GM23338 (cell line): ENCODE results near the gene LCLAT1. TPM values are rescaled to one million over a fixed set of nuclear protein-coding genes. Genes with fewer than 3 reads are reported as not detected.

Source experiments
- ATAC-seq: fragments of 200-7000 bp; cut with Tn5 transposase; 3 replicates; pipeline ENCODE4 v1.9.1; 2020
- DNase-seq: peaks from one replicate; pipeline ENCODE4 v3.0.0-alpha.2; 2015; ENCODE audit warnings: low spot score
- H2AFZ ChIP-seq: fragments of 200-600 bp; sonication (generic); 2 replicates; pipeline ENCODE4 v1.8.0; 2016; ENCODE audit warnings: antibody characterized with exemption, mild to moderate bottlenecking, moderate library complexity
- H3F3A ChIP-seq: fragments of 200-600 bp; sonication (generic); replicated peaks from 2 replicates; pipeline ENCODE4 v1.8.0; 2017; ENCODE audit warnings: antibody characterized with exemption, mixed run types, low read depth
- H3K27ac ChIP-seq: fragments of 200-600 bp; sonication (generic); 2 replicates; pipeline ENCODE4 v1.6.1; 2016; ENCODE audit warnings: low read depth
- H3K27me3 ChIP-seq: fragments of 200-600 bp; sonication (generic); 2 replicates; pipeline ENCODE4 v1.8.0; 2016; ENCODE audit warnings: mild to moderate bottlenecking, mixed run types, moderate library complexity; ENCODE audit not compliant: insufficient read depth
- H3K36me3 ChIP-seq: fragments of 200-600 bp; sonication (generic); 2 replicates; pipeline ENCODE4 v1.8.0; 2016; ENCODE audit warnings: mild to moderate bottlenecking; ENCODE audit not compliant: insufficient read depth
- H3K4me1 ChIP-seq: fragments of 200-600 bp; sonication (generic); 2 replicates; pipeline ENCODE4 v1.8.0; 2016; ENCODE audit warnings: mild to moderate bottlenecking, moderate library complexity; ENCODE audit not compliant: insufficient read depth
- H3K4me2 ChIP-seq: fragments of 200-600 bp; sonication (generic); 2 replicates; pipeline ENCODE4 v1.7.1; 2017; ENCODE audit warnings: mixed run types
- H3K4me3 ChIP-seq: fragments of 200-600 bp; sonication (generic); 2 replicates; pipeline ENCODE4 v1.6.1; 2016; ENCODE audit warnings: mixed run types
- H3K79me2 ChIP-seq: fragments of 200-600 bp; sonication (generic); replicated peaks from 2 replicates; pipeline ENCODE4 v1.8.0; 2017; ENCODE audit warnings: mild to moderate bottlenecking; ENCODE audit not compliant: insufficient read depth
- H3K9me2 ChIP-seq: fragments of 200-600 bp; sonication (generic); 2 replicates; pipeline ENCODE4 v1.8.0; 2017; ENCODE audit not compliant: insufficient read depth
- H4K20me1 ChIP-seq: fragments of 200-600 bp; sonication (generic); replicated peaks from 2 replicates; pipeline ENCODE4 v1.8.0; 2017; ENCODE audit warnings: mild to moderate bottlenecking; ENCODE audit not compliant: insufficient read depth
- H3K27ac Mint-ChIP-seq: 2 replicates; pipeline ENCODE4 v1.8.0; 2020; ENCODE audit warnings: inconsistent platforms, mild to moderate bottlenecking, moderate library complexity, mixed read lengths
- H3K27me3 Mint-ChIP-seq: 3 replicates; pipeline ENCODE4 v1.8.0; 2022; ENCODE audit warnings: low read depth, mild to moderate bottlenecking, moderate library complexity, mixed read lengths, inconsistent platforms; ENCODE audit not compliant: insufficient read depth, poor library complexity
- H3K36me3 Mint-ChIP-seq: 3 replicates; pipeline ENCODE4 v1.8.0; 2021; ENCODE audit warnings: low read depth, mild to moderate bottlenecking, inconsistent platforms, moderate library complexity, mixed read lengths
- H3K4me1 Mint-ChIP-seq: 3 replicates; pipeline ENCODE4 v1.8.0; 2020; ENCODE audit warnings: mild to moderate bottlenecking, inconsistent platforms, mixed read lengths
- H3K4me3 Mint-ChIP-seq: 3 replicates; pipeline ENCODE4 v1.8.0; 2021; ENCODE audit warnings: moderate library complexity, mild to moderate bottlenecking, inconsistent platforms, mixed read lengths
- H3K9me3 Mint-ChIP-seq: 3 replicates; pipeline ENCODE4 v1.8.0; 2020; ENCODE audit warnings: moderate library complexity, mild to moderate bottlenecking, inconsistent platforms, mixed read lengths
- CREB1 ChIP-seq: fragments of 250-450 bp; sonication (Bioruptor Pico); IDR thresholded peaks from 2 replicates; pipeline ENCODE4 v1.5.0; 2020; ENCODE audit warnings: low read depth, mild to moderate bottlenecking, moderate library complexity
- CTCF ChIP-seq, 2 experiments: fragments of 200-600 bp in 1 of 2; sonication (generic) in 1 of 2; conservative IDR thresholded peaks; 2 replicates each; pipeline versions ENCODE4 v1.5.1 to v1.6.1; 2016 to 2017; ENCODE audit warnings: antibody characterized with exemption in 2 of 2, low read depth in 2 of 2, mild to moderate bottlenecking in 2 of 2, moderate library complexity in 1 of 2
- EZH2 ChIP-seq: fragments of 200-600 bp; sonication (generic); IDR thresholded peaks from one replicate; pipeline ENCODE4 v1.8.0; 2017; ENCODE audit warnings: antibody characterized with exemption, mild to moderate bottlenecking, low read depth; ENCODE audit not compliant: unreplicated experiment
- EZH2phosphoT487 ChIP-seq: fragments of 200-600 bp; sonication (generic); IDR thresholded peaks from one replicate; pipeline ENCODE4 v1.8.1; 2018; ENCODE audit warnings: antibody characterized with exemption; ENCODE audit not compliant: unreplicated experiment
- JUNB ChIP-seq: IDR thresholded peaks from one replicate; pipeline ENCODE4 v1.6.1; 2016; ENCODE audit warnings: antibody characterized with exemption; ENCODE audit not compliant: unreplicated experiment
- NANOG ChIP-seq: IDR thresholded peaks from 2 replicates; pipeline ENCODE4 v1.6.1; 2016; ENCODE audit warnings: antibody characterized with exemption, borderline replicate concordance
- POLR2AphosphoS5 ChIP-seq: IDR thresholded peaks from 2 replicates; pipeline ENCODE4 v1.6.1; 2016; ENCODE audit warnings: antibody characterized with exemption, low read depth
- REST ChIP-seq: IDR thresholded peaks from one replicate; pipeline ENCODE4 v1.6.1; 2018; ENCODE audit warnings: antibody characterized with exemption; ENCODE audit not compliant: unreplicated experiment
- STAT1 ChIP-seq: IDR thresholded peaks from one replicate; pipeline ENCODE4 v1.6.1; 2016; ENCODE audit warnings: antibody characterized with exemption; ENCODE audit not compliant: unreplicated experiment
- ZNF114 ChIP-seq: fragments of 250-450 bp; sonication (Bioruptor Pico); IDR thresholded peaks from 2 replicates; pipeline ENCODE4 v1.5.0; 2020; ENCODE audit warnings: mild to moderate bottlenecking, moderate library complexity
- ZNF331 ChIP-seq: fragments of 250-450 bp; sonication (Bioruptor Pico); IDR thresholded peaks from 2 replicates; pipeline ENCODE4 v1.5.0; 2020; ENCODE audit warnings: low read depth, mild to moderate bottlenecking, moderate library complexity
- ZNF462 ChIP-seq: fragments of 250-450 bp; sonication (Bioruptor Pico); IDR thresholded peaks from 2 replicates; pipeline ENCODE4 v1.5.0; 2020; ENCODE audit warnings: mild to moderate bottlenecking, moderate library complexity
- polyA plus RNA-seq: library from polyadenylated mRNA; unstranded; fragments of >200 nt; fragmentation: Nextera tagmentation; extraction: Ambion mirVana; gene quantifications from 2 replicates; pipeline ENCODE4 v1.2.1, GENCODE V29; 2016
- total RNA-seq: library from RNA; depleted of rRNA; stranded (reverse); fragments of >200 nt; shearing (Covaris generic); gene quantifications from 2 replicates; pipeline ENCODE4 v1.2.3, GENCODE V29; 2014
- TF ChIP-seq, protein P1 (sequence below): IDR thresholded peaks from 2 replicates; pipeline ENCODE4 v1.6.1; 2016; ENCODE audit warnings: antibody characterized with exemption

Gene LCLAT1
- total and polyA plus RNA-seq, 2 experiments from 2014 or later: 11.5 to 30.1 TPM

- DNase-seq: peak; percentile 45
- Histone ChIP-seq H3K79me2 (no peaks in the 10 kb centered on the region), H3K27ac (no peak overlapping the region), H3K4me2 (no peak overlapping the region), H3F3A (no peaks in the 10 kb centered on the region), H3K36me3 (no peaks in the 10 kb centered on the region), H3K4me3 (no peak overlapping the region), H3K27me3 (no peaks in the 10 kb centered on the region), H3K4me1 (peaks cover 14% of the 10 kb centered on the region), H4K20me1 (no peaks in the 10 kb centered on the region), H2AFZ (0 out of 2 replicates have a peak overlapping the region, but pooled peaks have one; percentile 53), H3K9me2 (no peaks in the 10 kb centered on the region)
- H3K4me3 Mint-ChIP-seq: no peak overlapping the region
- ATAC-seq: peak; percentile 72
- peaks cover 20% of the 10 kb centered on the region for H3K4me1 Mint-ChIP-seq
- H3K27ac Mint-ChIP-seq: no peak overlapping the region
- no peak for TF ChIP-seq CTCF (conservative IDR thresholded peaks at IDR 0.05; ENCODE audit: low read depth in 2 of 2)
- no peak for TF ChIP-seq JUNB
- TF ChIP-seq STAT1: no peak
- no peak for TF ChIP-seq EZH2phosphoT487
- TF ChIP-seq ZNF114 (CRISPR knock-in tag): no peak
- TF ChIP-seq CREB1 (CRISPR knock-in tag): no peak
- TF ChIP-seq POLR2AphosphoS5: no peak
- no peak for TF ChIP-seq EZH2
- TF ChIP-seq ZNF331 (CRISPR knock-in tag): no peak
- no peak for TF ChIP-seq ZNF462 (CRISPR knock-in tag)
- TF ChIP-seq REST: no peak
- TF ChIP-seq, protein P1, sequence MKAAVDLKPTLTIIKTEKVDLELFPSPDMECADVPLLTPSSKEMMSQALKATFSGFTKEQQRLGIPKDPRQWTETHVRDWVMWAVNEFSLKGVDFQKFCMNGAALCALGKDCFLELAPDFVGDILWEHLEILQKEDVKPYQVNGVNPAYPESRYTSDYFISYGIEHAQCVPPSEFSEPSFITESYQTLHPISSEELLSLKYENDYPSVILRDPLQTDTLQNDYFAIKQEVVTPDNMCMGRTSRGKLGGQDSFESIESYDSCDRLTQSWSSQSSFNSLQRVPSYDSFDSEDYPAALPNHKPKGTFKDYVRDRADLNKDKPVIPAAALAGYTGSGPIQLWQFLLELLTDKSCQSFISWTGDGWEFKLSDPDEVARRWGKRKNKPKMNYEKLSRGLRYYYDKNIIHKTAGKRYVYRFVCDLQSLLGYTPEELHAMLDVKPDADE: no peak
- TF ChIP-seq NANOG: no peak
- H3K36me3 Mint-ChIP-seq: no peaks in the 10 kb centered on the region
- H3K9me3 Mint-ChIP-seq: no peaks in the 10 kb centered on the region
- peaks cover 1% of the 10 kb centered on the region for H3K27me3 Mint-ChIP-seq
These were observed 29.8 kb upstream of the LCLAT1 start for GRCh38 chr2:30417253-30417652.
